T-helper 17 cell (primary cell): Measurements from ENCODE around the gene BTBD9. TPM values are rescaled to one million over a fixed set of nuclear protein-coding genes. Genes with fewer than 3 reads are reported as not detected.

Source experiments
- ATAC-seq: fragments of 150-1000 bp; cut with Tn5 transposase; 2 replicates; pipeline ENCODE4 v1.10.0; 2021; ENCODE audit warnings: mild to moderate bottlenecking, moderate library complexity
- DNase-seq, 3 donors: peaks; one replicate each; pipeline versions ENCODE4 v3.0.0 to v3.0.0-alpha.2; 2020 to 2021
- H3K9me3 ChIP-seq: one replicate; pipeline ENCODE4 v1.7.0; 2013; ENCODE audit warnings: low read length, mild to moderate bottlenecking; ENCODE audit not compliant: control insufficient read depth, poor library complexity, severe bottlenecking
- H3K27ac Mint-ChIP-seq: one replicate; pipeline ENCODE4 v1.8.0; 2022; ENCODE audit warnings: mild to moderate bottlenecking, moderate library complexity, mixed read lengths
- H3K27me3 Mint-ChIP-seq: one replicate; pipeline ENCODE4 v1.8.0; 2022; ENCODE audit warnings: mixed read lengths
- H3K36me3 Mint-ChIP-seq: one replicate; pipeline ENCODE4 v1.8.0; 2022; ENCODE audit warnings: low read depth, mixed read lengths
- H3K4me1 Mint-ChIP-seq: one replicate; pipeline ENCODE4 v1.8.0; 2022; ENCODE audit warnings: mild to moderate bottlenecking, mixed read lengths
- H3K4me3 Mint-ChIP-seq: one replicate; pipeline ENCODE4 v1.8.0; 2022; ENCODE audit warnings: mild to moderate bottlenecking, moderate library complexity, mixed read lengths
- total RNA-seq, 4 donors: library from RNA in 2 of 4; stranded (reverse) in 2 of 4; gene quantifications; one replicate each; pipeline ENCODE4 v1.2.3 and lab custom pipeline; 2022 to 2026

The BTBD9 gene
- total RNA-seq, 2 donors from 2014 or later, result 61.3 to 63.5 TPM

DNA sequence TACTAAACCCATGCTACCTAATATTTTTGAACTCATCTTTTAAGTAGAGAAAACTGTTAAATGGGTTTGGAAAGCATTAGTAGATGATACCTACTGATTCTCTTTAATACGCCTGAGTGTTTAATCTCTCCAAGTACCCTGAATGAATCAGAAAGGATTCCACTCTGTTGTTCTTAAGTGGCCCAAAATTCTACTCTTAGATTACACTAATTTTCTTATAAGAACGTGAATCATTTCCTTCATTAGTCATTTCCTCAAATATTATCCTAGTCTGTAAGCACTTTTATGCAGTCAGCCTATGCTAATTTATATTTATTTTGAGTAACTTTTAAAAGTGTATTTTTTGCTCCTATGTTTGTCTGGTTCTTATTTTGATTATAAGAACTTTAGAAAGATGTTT, 380.0 kb downstream of the BTBD9 start:
- H3K9me3 ChIP-seq, result no peaks in the 10 kb centered on the region
- H3K4me3 Mint-ChIP-seq, result no peak overlapping the region
- peak overlapping the region; percentile 16 for H3K27ac Mint-ChIP-seq
- no peaks in the 10 kb centered on the region for H3K27me3 Mint-ChIP-seq
- no peak for DNase-seq
- peaks cover 19% of the 10 kb centered on the region for H3K4me1 Mint-ChIP-seq
- no peak for ATAC-seq
- peaks cover 10% of the 10 kb centered on the region for H3K36me3 Mint-ChIP-seq

GRCh38 chr6:38248500-38249234, 391.1 kb downstream of the BTBD9 start:
- ATAC-seq (no peak), DNase-seq (no peak)
- no peaks in the 10 kb centered on the region for H3K9me3 ChIP-seq
- Mint-ChIP-seq H3K4me3 (no peak overlapping the region), H3K36me3 (peaks cover 4% of the 10 kb centered on the region), H3K4me1 (peaks cover 4% of the 10 kb centered on the region), H3K27me3 (no peaks in the 10 kb centered on the region), H3K27ac (no peak overlapping the region)

- Mint-ChIP-seq H3K27ac (no peak overlapping the region), H3K4me3 (no peak overlapping the region), H3K4me1 (peaks cover 6% of the 10 kb centered on the region), H3K36me3 (peaks cover 3% of the 10 kb centered on the region), H3K27me3 (no peaks in the 10 kb centered on the region)
- ATAC-seq, result no peak
- no peaks in the 10 kb centered on the region for H3K9me3 ChIP-seq
- no peak for DNase-seq
Measured at GRCh38 chr6:38245295-38245694, 394.4 kb downstream of the BTBD9 start.

GRCh38 chr6:38244869-38245268, 394.9 kb downstream of the BTBD9 start:
- ATAC-seq, result no peak
- Mint-ChIP-seq H3K36me3 (peaks cover 3% of the 10 kb centered on the region), H3K27ac (no peak overlapping the region), H3K27me3 (no peaks in the 10 kb centered on the region), H3K4me1 (peaks cover 6% of the 10 kb centered on the region), H3K4me3 (no peak overlapping the region)
- no peak for DNase-seq
- no peaks in the 10 kb centered on the region for H3K9me3 ChIP-seq

- ATAC-seq, result no peak
- Mint-ChIP-seq H3K4me3 (no peak overlapping the region), H3K27ac (no peak overlapping the region), H3K4me1 (peaks cover 3% of the 10 kb centered on the region), H3K27me3 (no peaks in the 10 kb centered on the region), H3K36me3 (no peaks in the 10 kb centered on the region)
- no peaks in the 10 kb centered on the region for H3K9me3 ChIP-seq
- DNase-seq, result no peak
Measured at GRCh38 chr6:38241200-38241871, 398.4 kb downstream of the BTBD9 start.

- H3K4me1 Mint-ChIP-seq, result peaks cover 6% of the 10 kb centered on the region
- no peak for ATAC-seq
- DNase-seq, result no peak
- no peak overlapping the region for H3K4me3 Mint-ChIP-seq
- H3K27me3 Mint-ChIP-seq, result no peaks in the 10 kb centered on the region
- no peak overlapping the region for H3K27ac Mint-ChIP-seq
- H3K9me3 ChIP-seq, result no peaks in the 10 kb centered on the region
- no peaks in the 10 kb centered on the region for H3K36me3 Mint-ChIP-seq
Measured at GRCh38 chr6:38239719-38240451, 399.8 kb downstream of the BTBD9 start.

GRCh38 chr6:38236631-38237030, 403.1 kb downstream of the BTBD9 start:
- no peaks in the 10 kb centered on the region for H3K27me3 Mint-ChIP-seq
- ATAC-seq (no peak), DNase-seq (no peak)
- H3K4me3 Mint-ChIP-seq, result no peak overlapping the region
- H3K27ac Mint-ChIP-seq, result no peak overlapping the region
- H3K36me3 Mint-ChIP-seq, result no peaks in the 10 kb centered on the region
- no peaks in the 10 kb centered on the region for H3K9me3 ChIP-seq
- H3K4me1 Mint-ChIP-seq, result peaks cover 3% of the 10 kb centered on the region

DNA sequence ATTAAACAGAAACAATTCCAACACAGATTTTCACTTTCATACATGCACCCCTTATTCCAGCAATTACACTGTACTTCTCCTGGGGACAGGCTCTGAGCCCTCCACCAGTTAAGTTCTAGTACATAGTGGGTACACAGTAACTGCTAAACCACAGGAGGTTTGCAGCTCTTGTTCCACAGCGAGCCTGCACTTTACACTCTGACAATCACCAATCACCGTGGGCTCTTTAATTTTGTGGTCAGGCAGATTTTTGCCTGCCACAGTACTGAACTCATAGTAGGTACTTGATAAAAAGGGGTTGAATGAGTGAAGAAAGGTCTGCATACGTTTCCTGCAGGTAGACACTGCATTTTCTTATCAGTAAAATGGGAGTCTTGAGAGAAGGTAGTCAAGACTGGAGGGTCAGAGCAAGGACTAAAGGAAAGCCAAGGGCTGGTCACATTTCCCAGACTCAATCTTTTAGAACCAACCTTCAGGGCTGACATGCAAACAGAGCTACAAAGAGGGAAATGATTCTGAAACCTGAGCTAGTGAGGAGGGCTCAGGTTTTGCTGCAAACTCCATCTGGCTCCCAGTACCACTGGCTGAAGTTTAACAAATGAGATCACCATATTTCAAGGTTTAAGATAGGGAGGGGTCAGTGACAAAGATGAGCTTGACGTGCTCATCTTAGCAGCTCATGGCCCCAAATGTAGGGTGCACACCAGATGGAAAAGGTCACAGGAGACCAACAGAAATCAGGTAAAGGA, 404.6 kb downstream of the BTBD9 start:
- H3K9me3 ChIP-seq, result no peaks in the 10 kb centered on the region
- DNase-seq (no peak), ATAC-seq (no peak)
- H3K36me3 Mint-ChIP-seq, result peaks cover 2% of the 10 kb centered on the region
- H3K27ac Mint-ChIP-seq, result no peak overlapping the region
- H3K4me1 Mint-ChIP-seq, result peaks cover 8% of the 10 kb centered on the region
- no peaks in the 10 kb centered on the region for H3K27me3 Mint-ChIP-seq
- no peak overlapping the region for H3K4me3 Mint-ChIP-seq

DNA sequence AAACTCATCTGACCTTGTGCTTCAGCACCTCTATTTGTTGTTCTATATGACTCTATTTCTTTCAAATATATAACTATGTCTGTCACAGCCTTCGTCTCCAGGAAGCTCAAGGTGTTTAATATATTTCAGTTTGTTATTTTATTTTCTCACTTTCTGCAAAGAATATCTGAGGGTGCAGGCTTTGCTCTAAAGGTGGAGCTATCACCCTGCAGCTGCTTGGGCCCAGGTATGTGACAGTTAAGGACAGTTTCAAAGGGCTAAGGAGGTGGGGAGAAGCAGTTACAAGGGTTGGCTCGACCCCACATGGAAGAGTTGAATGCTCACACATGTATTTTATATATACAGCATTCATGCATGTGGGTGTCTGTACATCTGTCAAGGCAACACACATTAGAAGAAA, 405.6 kb downstream of the BTBD9 start:
- no peak for ATAC-seq
- H3K9me3 ChIP-seq, result no peaks in the 10 kb centered on the region
- Mint-ChIP-seq H3K36me3 (peaks cover 2% of the 10 kb centered on the region), H3K4me1 (peaks cover 8% of the 10 kb centered on the region), H3K4me3 (no peak overlapping the region), H3K27ac (no peak overlapping the region), H3K27me3 (no peaks in the 10 kb centered on the region)
- no peak for DNase-seq

- DNase-seq (no peak), ATAC-seq (no peak)
- H3K9me3 ChIP-seq, result no peaks in the 10 kb centered on the region
- Mint-ChIP-seq H3K27ac (no peak overlapping the region), H3K4me1 (peaks cover 8% of the 10 kb centered on the region), H3K27me3 (no peaks in the 10 kb centered on the region), H3K36me3 (peaks cover 2% of the 10 kb centered on the region), H3K4me3 (no peak overlapping the region)
Measured at GRCh38 chr6:38233161-38233791, 406.5 kb downstream of the BTBD9 start.

- Mint-ChIP-seq H3K27me3 (no peaks in the 10 kb centered on the region), H3K36me3 (peaks cover 8% of the 10 kb centered on the region), H3K4me3 (peak overlapping the region; percentile 6), H3K27ac (no peak overlapping the region), H3K4me1 (peaks cover 7% of the 10 kb centered on the region)
- no peaks in the 10 kb centered on the region for H3K9me3 ChIP-seq
- no peak for ATAC-seq
- DNase-seq, result no peak
Measured at GRCh38 chr6:38225766-38226165, 414.0 kb downstream of the BTBD9 start.

GRCh38 chr6:38221251-38221650, 418.5 kb downstream of the BTBD9 start:
- ATAC-seq (no peak), DNase-seq (no peak)
- Mint-ChIP-seq H3K36me3 (peaks cover 5% of the 10 kb centered on the region), H3K27me3 (no peaks in the 10 kb centered on the region), H3K27ac (no peak overlapping the region), H3K4me3 (no peak overlapping the region), H3K4me1 (peaks cover 8% of the 10 kb centered on the region)
- H3K9me3 ChIP-seq, result no peaks in the 10 kb centered on the region
